Measurements from ENCODE around the gene NUP58.

Gene NUP58

DNA sequence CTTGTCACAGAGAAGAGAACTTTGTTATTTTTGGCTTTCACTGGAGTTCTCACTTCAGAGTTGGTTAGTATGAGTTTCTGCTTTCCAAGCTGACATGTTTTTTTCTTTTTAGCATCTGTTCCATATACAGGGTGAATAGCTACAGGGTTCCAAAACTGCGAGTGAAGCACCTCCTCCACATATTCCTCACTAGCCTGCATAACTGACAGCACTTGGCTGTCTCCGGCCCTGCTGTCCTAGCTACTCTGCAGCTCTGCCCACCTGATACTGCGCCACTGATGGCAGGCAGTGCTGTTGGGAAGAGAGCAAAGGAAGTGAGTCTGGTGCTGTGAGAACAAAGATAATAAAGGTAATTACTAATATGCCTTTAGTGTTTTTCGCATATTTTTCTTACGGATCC is 77.1 kb downstream of the NUP58 start:
- DNase-seq, result no peak

DNA sequence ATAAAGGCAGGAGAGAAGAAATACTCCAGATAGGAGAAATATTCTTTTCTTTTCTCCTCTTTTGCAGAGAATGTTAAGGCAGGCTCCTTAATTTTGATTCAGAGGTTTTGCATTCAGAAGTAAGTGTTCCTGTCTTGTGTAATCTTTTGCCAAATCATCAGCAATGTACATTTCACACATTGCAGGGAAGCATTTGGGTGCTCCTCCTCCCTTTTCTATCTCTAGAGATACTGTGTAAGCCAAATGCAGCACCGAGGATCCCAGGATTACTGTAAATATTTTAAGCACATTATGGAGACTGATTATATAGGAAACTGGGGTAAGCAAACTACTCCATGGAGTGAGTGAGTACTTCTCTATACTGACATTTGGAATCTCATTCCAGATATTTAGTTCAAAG is 77.6 kb downstream of the NUP58 start:
- no peak for DNase-seq

DNA sequence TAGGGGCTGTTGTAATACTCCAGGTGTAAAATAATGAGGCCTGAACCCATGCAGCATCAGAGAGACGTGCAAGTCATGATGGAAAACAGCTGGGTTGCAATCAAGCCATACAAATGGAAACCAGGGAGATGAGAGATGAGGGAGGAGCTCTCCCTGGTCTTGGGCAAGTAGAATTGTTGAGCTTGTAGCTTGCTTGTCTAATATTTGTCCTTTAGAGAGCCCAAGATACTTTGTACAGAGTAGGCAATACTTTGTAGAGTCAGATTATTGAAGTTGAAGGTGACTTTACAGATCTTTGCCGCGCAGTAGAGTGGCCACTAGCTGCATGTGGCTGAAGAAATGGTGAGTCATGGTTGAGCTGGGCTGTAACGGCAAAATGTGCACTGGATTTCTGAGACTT is 78.7 kb downstream of the NUP58 start:
- no peak for DNase-seq

DNA sequence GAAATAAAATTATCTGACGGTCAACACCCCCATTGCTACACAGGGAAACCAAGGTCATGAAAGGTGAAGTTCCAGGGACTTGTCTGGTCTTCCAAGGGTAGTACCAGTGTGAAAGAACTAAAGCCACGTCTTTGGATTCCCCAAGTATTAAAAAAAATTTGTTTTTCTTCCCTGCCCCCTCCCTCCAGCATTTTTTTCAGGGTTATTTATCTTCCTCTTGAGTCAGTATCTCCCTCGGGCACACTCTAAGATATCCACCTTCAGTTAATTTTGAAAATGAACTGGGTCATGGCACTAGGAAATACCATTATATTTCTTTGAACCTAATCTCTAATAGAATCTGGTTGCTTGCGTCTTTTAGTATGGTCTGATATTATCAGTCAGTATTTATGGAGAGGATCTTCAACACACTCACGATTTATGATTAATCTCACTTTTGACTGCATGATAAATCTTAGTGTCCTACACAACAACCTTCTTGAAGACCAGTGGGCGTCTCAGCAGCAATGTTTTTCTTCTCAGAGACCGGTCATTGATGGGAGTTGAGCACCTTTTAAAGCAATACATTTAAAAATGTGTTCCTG is 79.4 kb downstream of the NUP58 start:
- DNase-seq, result no peak

DNA sequence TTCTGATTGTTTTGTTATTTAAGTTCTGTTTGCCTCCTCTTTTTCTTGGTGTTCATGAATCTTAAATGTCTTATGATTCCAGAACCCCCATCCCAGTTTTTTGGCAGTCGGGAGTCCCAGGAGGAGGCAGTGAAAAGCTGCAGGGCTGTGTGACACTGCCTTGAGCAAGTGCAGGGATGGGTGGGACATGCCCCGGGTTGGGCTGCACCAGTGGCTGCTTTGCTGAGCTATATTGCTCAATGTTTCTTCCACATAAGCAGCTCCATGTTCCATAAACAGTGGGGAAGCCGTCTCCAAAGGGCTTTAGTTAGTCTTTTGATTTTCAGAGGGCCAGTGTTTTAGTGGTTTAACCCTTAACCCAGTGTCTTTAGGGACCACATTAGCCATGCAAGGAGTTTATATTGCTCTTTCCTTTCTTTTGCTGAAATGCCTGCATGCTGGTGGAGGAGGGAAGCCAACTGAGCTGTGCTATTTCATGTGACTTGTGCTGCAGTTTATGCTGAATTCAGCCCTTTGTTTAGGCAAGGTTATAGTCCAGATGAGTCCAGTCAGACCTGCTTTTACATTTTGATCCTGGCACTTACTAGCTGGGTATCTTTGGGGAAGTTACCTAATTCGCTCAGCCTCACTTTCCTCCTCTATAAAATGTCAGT is 83.5 kb downstream of the NUP58 start:
- no peak for DNase-seq

DNA sequence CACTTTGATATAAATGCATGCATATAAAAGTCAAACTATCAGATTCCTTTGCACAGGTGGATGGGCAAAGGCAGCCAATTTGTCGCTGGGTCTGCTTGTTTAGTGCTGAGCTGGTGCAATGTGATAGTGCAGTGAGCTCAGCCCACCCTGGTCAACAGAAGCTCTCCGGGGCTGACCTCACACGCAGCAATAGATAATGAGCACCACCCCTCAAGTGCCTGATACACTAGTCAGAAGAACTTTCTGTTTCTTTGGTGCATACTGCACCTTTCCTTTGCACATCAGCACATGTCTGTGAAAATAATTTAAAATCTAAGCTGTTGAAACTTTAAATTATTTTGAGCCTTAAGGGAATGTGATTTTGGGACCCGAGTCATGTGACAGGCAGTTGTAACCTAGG is 90.5 kb downstream of the NUP58 start:
- DNase-seq, result no peak
